GM20000 (cell line): Measurements from ENCODE around the gene HAUS3.
"Not testable (repeated sequence)": the region's sequence is repeated elsewhere in the genome, so short reads cannot be mapped to it uniquely, and the experiment has no call there.

Source experiments
- DNase-seq: peaks from one replicate; pipeline ENCODE4 v3.0.0; 2012; ENCODE audit warnings: low spot score
- TF ChIP-seq, protein P1 (sequence below): IDR thresholded peaks from 2 replicates; pipeline ENCODE4 v1.5.1; 2012; ENCODE audit warnings: mild to moderate bottlenecking, control low read depth; ENCODE audit errors: extremely low read depth, missing control alignments

Gene HAUS3

DNA sequence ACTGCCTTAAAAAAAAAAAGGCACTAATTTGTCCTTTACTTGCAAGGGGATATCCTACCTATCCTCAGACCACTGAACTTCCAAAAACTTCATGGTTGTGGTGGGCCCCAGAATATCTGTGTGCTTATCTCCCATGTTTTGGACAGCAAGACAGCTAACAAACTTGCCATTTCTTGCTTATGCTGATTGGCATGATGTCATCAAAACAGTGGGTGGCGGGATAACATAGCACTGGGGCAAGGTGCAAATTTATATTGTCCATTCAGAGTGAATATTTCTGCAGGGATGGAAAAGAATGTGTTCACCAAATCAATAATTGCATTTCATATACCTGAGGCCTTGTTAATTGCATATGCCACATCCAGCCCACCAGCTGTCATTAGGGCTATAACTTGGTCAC, 23.5 kb downstream of the HAUS3 start:
- DNase-seq, result no peak
- TF ChIP-seq, protein P1, sequence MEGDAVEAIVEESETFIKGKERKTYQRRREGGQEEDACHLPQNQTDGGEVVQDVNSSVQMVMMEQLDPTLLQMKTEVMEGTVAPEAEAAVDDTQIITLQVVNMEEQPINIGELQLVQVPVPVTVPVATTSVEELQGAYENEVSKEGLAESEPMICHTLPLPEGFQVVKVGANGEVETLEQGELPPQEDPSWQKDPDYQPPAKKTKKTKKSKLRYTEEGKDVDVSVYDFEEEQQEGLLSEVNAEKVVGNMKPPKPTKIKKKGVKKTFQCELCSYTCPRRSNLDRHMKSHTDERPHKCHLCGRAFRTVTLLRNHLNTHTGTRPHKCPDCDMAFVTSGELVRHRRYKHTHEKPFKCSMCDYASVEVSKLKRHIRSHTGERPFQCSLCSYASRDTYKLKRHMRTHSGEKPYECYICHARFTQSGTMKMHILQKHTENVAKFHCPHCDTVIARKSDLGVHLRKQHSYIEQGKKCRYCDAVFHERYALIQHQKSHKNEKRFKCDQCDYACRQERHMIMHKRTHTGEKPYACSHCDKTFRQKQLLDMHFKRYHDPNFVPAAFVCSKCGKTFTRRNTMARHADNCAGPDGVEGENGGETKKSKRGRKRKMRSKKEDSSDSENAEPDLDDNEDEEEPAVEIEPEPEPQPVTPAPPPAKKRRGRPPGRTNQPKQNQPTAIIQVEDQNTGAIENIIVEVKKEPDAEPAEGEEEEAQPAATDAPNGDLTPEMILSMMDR, result no peak

DNA sequence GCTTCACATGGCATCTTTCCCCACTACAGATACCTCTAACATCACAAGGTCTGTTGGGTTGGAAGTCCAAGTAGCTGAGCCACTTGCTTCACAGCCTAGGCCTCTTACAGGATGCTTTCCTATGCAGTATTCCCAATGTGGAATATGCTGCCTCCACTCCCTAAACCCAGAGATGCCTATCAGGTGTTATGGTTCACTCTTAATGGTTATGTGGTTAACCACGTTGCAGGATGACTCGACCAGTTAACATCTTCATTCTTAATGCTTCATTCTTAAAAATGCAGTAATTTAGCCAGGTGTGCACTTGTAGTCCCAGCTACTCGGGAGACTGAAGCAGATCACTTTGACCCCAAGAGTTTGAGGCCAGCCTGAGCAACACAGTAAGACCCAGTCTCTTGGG, 24.2 kb downstream of the HAUS3 start:
- no peak for DNase-seq
- TF ChIP-seq, protein P1, result no peak

DNA sequence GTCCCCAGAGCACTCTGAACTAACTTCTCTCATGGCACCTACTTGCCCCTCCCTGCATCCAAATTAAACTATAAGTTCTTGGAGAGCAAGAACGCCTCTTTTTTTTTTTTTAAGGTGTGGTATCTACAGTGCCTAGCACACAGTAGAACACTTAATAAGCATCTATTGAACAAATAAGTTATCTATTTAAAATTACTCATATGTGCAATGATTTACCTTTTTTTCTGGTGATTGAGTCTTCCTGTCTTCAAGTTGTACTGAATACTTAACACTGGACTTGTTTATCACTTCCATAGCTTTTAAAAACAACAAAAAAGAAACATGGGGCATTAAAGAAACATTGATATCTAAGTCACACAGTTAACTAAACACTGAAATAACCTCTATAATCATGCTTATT, 29.1 kb downstream of the HAUS3 start:
- TF ChIP-seq, protein P1, result no peak
- DNase-seq, result no peak

DNA sequence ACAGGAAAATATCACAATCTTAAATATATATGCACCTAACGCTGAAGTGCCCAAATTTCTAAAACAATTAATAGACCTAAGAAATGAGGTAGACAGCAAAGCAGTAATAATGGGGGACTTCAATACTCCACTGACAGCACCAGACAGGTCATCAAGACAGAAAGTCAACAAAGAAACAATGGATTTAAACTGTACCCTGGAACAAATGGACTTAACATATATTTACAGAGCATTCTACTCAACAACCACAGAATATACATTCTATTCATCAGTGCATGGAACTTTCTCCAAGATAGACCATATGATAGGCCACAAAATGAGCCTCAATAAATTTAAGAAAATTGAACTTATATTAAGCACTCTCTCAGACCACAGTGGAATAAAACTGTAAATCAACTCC, 39.1 kb downstream of the HAUS3 start:
- DNase-seq, result not testable (repeated sequence)

DNA sequence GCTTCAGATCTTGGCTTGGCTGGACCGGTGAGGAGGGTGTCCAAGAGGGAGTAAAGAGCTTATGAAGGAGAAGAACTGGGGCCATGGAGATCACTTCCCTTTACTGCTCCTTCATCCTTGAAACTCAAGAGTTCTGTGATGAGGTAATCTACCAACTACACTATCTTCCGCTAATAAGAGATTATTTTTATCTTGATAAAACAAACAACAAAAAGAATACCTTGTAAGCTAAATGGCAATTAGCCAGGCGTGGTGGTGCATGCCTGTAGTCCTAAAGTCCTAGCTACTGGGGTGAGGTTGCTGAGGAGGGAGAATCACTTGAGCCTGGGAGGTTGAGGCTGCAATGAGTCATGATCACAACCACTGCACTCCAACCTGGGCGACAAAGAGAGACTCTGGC, 47.4 kb downstream of the HAUS3 start:
- DNase-seq, result no peak

DNA sequence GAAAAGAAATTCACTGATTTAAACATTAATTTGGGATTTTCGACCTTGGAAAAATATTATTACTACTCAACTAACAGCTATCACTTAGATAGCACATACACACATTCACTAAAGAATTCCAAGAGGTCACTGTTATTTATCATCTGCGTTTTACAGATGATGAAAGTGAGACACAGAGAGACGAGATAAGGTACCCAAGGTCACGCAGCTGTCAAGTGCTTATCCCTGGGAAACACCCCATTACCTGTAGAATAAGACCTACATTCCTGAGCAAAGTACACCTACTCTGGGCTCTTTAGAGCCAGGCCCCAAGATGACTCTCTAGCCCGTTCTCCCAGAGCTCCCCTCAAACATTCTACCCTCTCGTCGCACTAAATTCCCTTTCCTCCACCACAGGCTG, 48.6 kb downstream of the HAUS3 start:
- DNase-seq, result no peak
- TF ChIP-seq, protein P1, result no peak

More for the DNA sequence above, 47.4 kb downstream of the HAUS3 start:
- TF ChIP-seq, protein P1, result no peak

DNA sequence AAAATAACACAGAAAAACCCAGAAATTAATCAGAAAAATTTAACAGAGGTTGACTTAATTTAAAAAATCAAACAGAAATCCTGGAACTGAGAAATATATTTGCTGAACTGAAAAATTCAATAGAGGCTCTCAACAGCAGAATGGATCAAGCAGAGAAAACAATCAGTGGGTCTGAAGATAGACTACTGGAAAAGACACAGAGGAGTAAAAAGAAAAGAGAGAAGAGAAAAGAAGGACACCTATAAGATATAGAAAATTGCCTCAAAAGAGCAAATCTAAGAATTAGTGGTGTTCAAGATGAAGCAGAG, 55.1 kb downstream of the HAUS3 start:
- DNase-seq, result no peak
- TF ChIP-seq, protein P1, result no peak

DNA sequence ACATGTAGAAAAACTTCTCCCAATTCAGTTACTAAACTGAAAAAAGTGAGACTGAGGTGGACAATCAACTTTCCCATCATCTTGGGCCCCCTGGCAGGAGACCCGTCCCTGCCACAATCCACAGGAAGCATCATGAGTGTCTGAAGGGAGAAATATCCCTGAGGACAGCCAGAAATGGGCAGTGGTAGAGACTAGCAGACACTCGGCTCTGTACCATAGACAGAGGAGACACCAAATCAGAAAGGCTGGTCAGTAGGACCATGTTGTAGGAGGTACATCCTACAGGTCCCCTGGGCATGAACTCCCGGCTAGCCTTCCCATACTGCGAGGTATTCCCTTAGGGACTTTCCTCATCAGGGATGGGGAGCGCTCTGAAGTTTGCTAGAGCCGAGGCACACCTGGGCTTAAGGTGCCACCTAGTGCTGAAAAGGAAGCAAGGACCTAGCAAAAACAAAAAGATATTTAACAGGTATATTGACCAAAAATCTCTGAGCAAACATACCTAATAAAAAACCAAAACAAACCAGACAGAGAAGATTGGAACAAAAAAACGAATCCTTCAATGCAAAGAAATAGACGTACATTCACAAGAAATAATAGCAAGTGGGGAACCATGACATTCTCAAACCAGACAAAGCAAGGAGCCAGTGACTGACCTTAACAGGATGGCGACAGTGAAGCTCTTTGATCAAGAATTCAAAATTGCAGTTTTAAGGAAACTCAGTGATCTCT, 55.6 kb downstream of the HAUS3 start:
- no peak for DNase-seq
- TF ChIP-seq, protein P1, result no peak
